IMR-90 (cell line): Measurements from ENCODE around the gene TAB2. TPM values are rescaled to one million over a fixed set of nuclear protein-coding genes. Genes with fewer than 3 reads are reported as not detected.

Experiments
- ATAC-seq: fragments of 200-7000 bp; cut with Tn5 transposase; 2 replicates; pipeline ENCODE4 v1.9.1; 2020; ENCODE audit warnings: low read depth, mild to moderate bottlenecking, moderate library complexity
- BruUV-seq: library from RNA; stranded (reverse); fragments of 400-500 nt; replicated peaks from 2 replicates; lab custom pipeline; 2021; lab: Mats Ljungman, UMichigan
- CTCF ChIA-PET: fragments of 300-600 bp; formaldehyde crosslinking; extraction: SDS; loops from one replicate; lab custom pipeline; 2021; ENCODE audit warnings: antibody characterized with exemption; lab: Yijun Ruan, JAX
- POLR2A ChIA-PET: fragments of 300-600 bp; sonication (Branson Sonifier 250); formaldehyde crosslinking; loops from one replicate; lab custom pipeline; 2022; ENCODE audit warnings: antibody characterized with exemption; ENCODE audit not compliant: unreplicated experiment; lab: Charles Lee
- DNase-seq: peaks from one replicate; pipeline ENCODE4 v3.0.0; 2013
- H2AFZ ChIP-seq: replicated peaks from 2 replicates; pipeline ENCODE3; 2013; ENCODE audit warnings: low read length, mild to moderate bottlenecking; ENCODE audit not compliant: poor library complexity
- H2AK5ac ChIP-seq: 2 replicates; pipeline ENCODE4 v1.6.1; 2013; ENCODE audit warnings: low read depth, low read length, inconsistent platforms
- H2AK9ac ChIP-seq: replicated peaks from 2 replicates; pipeline ENCODE3; 2013; ENCODE audit warnings: mild to moderate bottlenecking, low read depth, low read length, moderate library complexity; ENCODE audit not compliant: poor library complexity
- H2BK120ac ChIP-seq: 2 replicates; pipeline ENCODE4 v1.6.1; 2013; ENCODE audit warnings: low read depth, low read length, inconsistent platforms
- H2BK15ac ChIP-seq: 3 replicates; pipeline ENCODE4 v1.6.1; 2013; ENCODE audit warnings: low read depth, low read length, inconsistent platforms
- H2BK20ac ChIP-seq: 2 replicates; pipeline ENCODE4 v1.6.1; 2013; ENCODE audit warnings: low read depth, mild to moderate bottlenecking, inconsistent platforms, low read length, moderate library complexity
- H2BK5ac ChIP-seq: 2 replicates; pipeline ENCODE4 v1.6.1; 2013; ENCODE audit warnings: mild to moderate bottlenecking, low read depth, low read length, inconsistent platforms; ENCODE audit not compliant: poor library complexity, severe bottlenecking
- H3K14ac ChIP-seq: replicated peaks from 2 replicates; pipeline ENCODE4 v1.6.1; 2013; ENCODE audit warnings: low read depth, low read length, inconsistent platforms
- H3K18ac ChIP-seq: 2 replicates; pipeline ENCODE4 v1.6.1; 2013; ENCODE audit warnings: low read depth, low read length, control low read depth
- H3K23ac ChIP-seq: 2 replicates; pipeline ENCODE4 v1.6.1; 2013; ENCODE audit warnings: low read depth, low read length, inconsistent platforms
- H3K27ac ChIP-seq: 2 replicates; pipeline ENCODE4 v1.5.1; 2013; ENCODE audit warnings: mild to moderate bottlenecking, control low read depth, low read length; ENCODE audit not compliant: insufficient read depth
- H3K27me3 ChIP-seq: 2 replicates; pipeline ENCODE4 v1.6.1; 2013; ENCODE audit warnings: low read length; ENCODE audit not compliant: control insufficient read depth, insufficient read depth
- H3K36me3 ChIP-seq: 2 replicates; pipeline ENCODE4 v1.6.1; 2013; ENCODE audit warnings: low read length, mixed read lengths; ENCODE audit not compliant: control insufficient read depth, insufficient read depth
- H3K4ac ChIP-seq: 2 replicates; pipeline ENCODE4 v1.6.1; 2013; ENCODE audit warnings: low read depth, low read length, inconsistent platforms
- H3K4me1 ChIP-seq: 2 replicates; pipeline ENCODE4 v1.6.1; 2013; ENCODE audit warnings: low read length, mixed read lengths; ENCODE audit not compliant: control insufficient read depth, insufficient read depth
- H3K4me2 ChIP-seq: 2 replicates; pipeline ENCODE4 v1.6.1; 2013; ENCODE audit warnings: low read depth, mild to moderate bottlenecking, control low read depth, low read length, moderate library complexity
- H3K4me3 ChIP-seq: 2 replicates; pipeline ENCODE4 v1.5.1; 2013; ENCODE audit warnings: low read depth, mild to moderate bottlenecking, control low read depth, low read length, moderate library complexity; ENCODE audit not compliant: insufficient read depth
- H3K56ac ChIP-seq: 2 replicates; pipeline ENCODE4 v1.6.1; 2013; ENCODE audit warnings: low read length, inconsistent platforms; ENCODE audit not compliant: insufficient read depth; ENCODE audit errors: extremely low read depth
- H3K79me1 ChIP-seq, 2 experiments: 2 replicates each; pipeline ENCODE4 v1.6.1; 2013; ENCODE audit warnings: low read length in 2 of 2, inconsistent platforms in 1 of 2, low read depth in 1 of 2
- H3K9ac ChIP-seq: 2 replicates; pipeline ENCODE4 v1.6.1; 2013; ENCODE audit warnings: low read depth, low read length, control low read depth
- H3K9me1 ChIP-seq: 2 replicates; pipeline ENCODE4 v1.6.1; 2013; ENCODE audit warnings: low read length, inconsistent platforms; ENCODE audit not compliant: insufficient read depth
- H3K9me3 ChIP-seq: 2 replicates; pipeline ENCODE4 v1.6.1; 2013; ENCODE audit warnings: low read length; ENCODE audit not compliant: control insufficient read depth, insufficient read depth
- H4K20me1 ChIP-seq: 2 replicates; pipeline ENCODE4 v1.6.1; 2013; ENCODE audit warnings: low read length, inconsistent platforms; ENCODE audit not compliant: insufficient read depth
- H4K5ac ChIP-seq: 2 replicates; pipeline ENCODE4 v1.6.1; 2013; ENCODE audit warnings: mild to moderate bottlenecking, low read depth, low read length, control low read depth
- H4K8ac ChIP-seq, 2 experiments: 2 replicates each; pipeline ENCODE4 v1.6.1; 2013; ENCODE audit warnings: low read depth in 2 of 2, low read length in 2 of 2, control low read depth in 1 of 2, inconsistent platforms in 1 of 2
- H4K91ac ChIP-seq: 2 replicates; pipeline ENCODE4 v1.6.1; 2013; ENCODE audit warnings: low read depth, low read length, inconsistent platforms; ENCODE audit not compliant: insufficient read depth
- BHLHE40 ChIP-seq: fragments of 150-350 bp; IDR thresholded peaks from 2 replicates; pipeline ENCODE4 v1.6.1; 2016; ENCODE audit warnings: mild to moderate bottlenecking, low read depth, low read length
- CEBPB ChIP-seq: IDR thresholded peaks from 2 replicates; pipeline ENCODE4 v1.6.1; 2012; ENCODE audit warnings: low read depth, low read length, improper control_type of control experiment
- CHD1 ChIP-seq: IDR thresholded peaks from 2 replicates; pipeline ENCODE4 v1.6.1; 2012; ENCODE audit warnings: low read depth, low read length, improper control_type of control experiment
- CTCF ChIP-seq: conservative IDR thresholded peaks from 2 replicates; pipeline ENCODE4 v1.5.1; 2012; ENCODE audit warnings: mild to moderate bottlenecking, low read depth, low read length, improper control_type of control experiment
- ELK1 ChIP-seq: fragments of 150-350 bp; IDR thresholded peaks from 2 replicates; pipeline ENCODE4 v1.6.1; 2016; ENCODE audit warnings: low read depth, mild to moderate bottlenecking, low read length, moderate library complexity, borderline replicate concordance
- FOS ChIP-seq: fragments of 150-350 bp; IDR thresholded peaks from 2 replicates; pipeline ENCODE4 v1.6.1; 2016; ENCODE audit warnings: low read depth, low read length
- MAFK ChIP-seq: IDR thresholded peaks from 2 replicates; pipeline ENCODE4 v1.6.1; 2012; ENCODE audit warnings: low read depth, low read length, improper control_type of control experiment
- MAZ ChIP-seq: IDR thresholded peaks from 2 replicates; pipeline ENCODE4 v1.6.1; 2012; ENCODE audit warnings: low read depth, mild to moderate bottlenecking, low read length, improper control_type of control experiment, moderate library complexity, borderline replicate concordance
- MXI1 ChIP-seq: IDR thresholded peaks from 2 replicates; pipeline ENCODE4 v1.6.1; 2012; ENCODE audit warnings: low read depth, mild to moderate bottlenecking, low read length, moderate library complexity, borderline replicate concordance
- NFE2L2 ChIP-seq: fragments of 150-350 bp; IDR thresholded peaks from 2 replicates; pipeline ENCODE4 v1.6.1; 2016; ENCODE audit warnings: low read depth, mild to moderate bottlenecking, low read length
- POLR2A ChIP-seq: IDR thresholded peaks from 2 replicates; pipeline ENCODE4 v1.6.1; 2012; ENCODE audit warnings: mild to moderate bottlenecking, low read depth, low read length
- RAD21 ChIP-seq: IDR thresholded peaks from 2 replicates; pipeline ENCODE4 v1.6.1; 2012; ENCODE audit warnings: low read length, improper control_type of control experiment
- RCOR1 ChIP-seq: IDR thresholded peaks from 2 replicates; pipeline ENCODE4 v1.6.1; 2012; ENCODE audit warnings: mild to moderate bottlenecking, low read length, improper control_type of control experiment; ENCODE audit not compliant: insufficient replicate concordance
- RFX5 ChIP-seq: IDR thresholded peaks from 2 replicates; pipeline ENCODE4 v1.8.0; 2012; ENCODE audit warnings: low read depth, mild to moderate bottlenecking, low read length, moderate library complexity
- SMC3 ChIP-seq: fragments of 150-350 bp; IDR thresholded peaks from 2 replicates; pipeline ENCODE4 v1.6.1; 2016; ENCODE audit warnings: low read depth, mild to moderate bottlenecking, antibody characterized with exemption, low read length, moderate library complexity
- USF2 ChIP-seq: fragments of 150-350 bp; IDR thresholded peaks from 2 replicates; pipeline ENCODE4 v1.6.1; 2017; ENCODE audit warnings: mild to moderate bottlenecking, antibody characterized with exemption, low read length, low read depth
- WGBS, 2 experiments: methylation state at CpG; one replicate each; pipeline versions ENCODE4 v1.1.5 to v1.1.7; 2013; ENCODE audit warnings: missing lambda C conversion rate in 2 of 2; ENCODE audit not compliant: insufficient read length in 1 of 2; ENCODE audit errors: extremely low coverage in 2 of 2; 5-methylcytosine and 5-hydroxymethylcytosine counted together
- dilution Hi-C: fragments of 300-500 bp; cut with HindIII; formaldehyde crosslinking; loops from one replicate; pipeline ENCODE4 v1.14.3; 2018; ENCODE audit warnings: low sequenced_read_pairs; ENCODE audit not compliant: unreplicated experiment
- in situ Hi-C: fragments of 300-500 bp; cut with MboI; formaldehyde crosslinking; loops from 3 replicates; pipeline ENCODE4 v1.14.3; 2019; ENCODE audit warnings: low sequenced_read_pairs, inconsistent platforms, mixed read lengths
- intact Hi-C: fragments of 100-400 bp; cut with micrococcal nuclease; formaldehyde crosslinking; loops from 2 replicates; pipeline ENCODE4 v1.10.0; 2022
- polyA plus RNA-seq, 3 experiments: library from polyadenylated mRNA; depleted of rRNA; stranded (reverse); fragments of >200 nt; gene quantifications; 2 replicates each; pipeline ENCODE4 v1.2.3, GENCODE V29; 2012; ENCODE audit warnings: low replicate concordance in 1 of 3
- total RNA-seq: library from RNA; depleted of rRNA; stranded (reverse); fragments of >200 nt; gene quantifications from 2 replicates; pipeline ENCODE4 v1.2.3, GENCODE V29; 2012

Gene TAB2
- total and polyA plus RNA-seq, 2 of the 4 experiments (the other 2 are of a cell fraction): 20.8 to 25.3 TPM

- Histone ChIP-seq H3K4me2 (no peak overlapping the region), H3K4me3 (no peak overlapping the region), H3K9ac (no peak overlapping the region), H2BK15ac (no peak overlapping the region), H3K56ac (no peak overlapping the region), H3K36me3 (no peaks in the 10 kb centered on the region), H2BK5ac (no peak overlapping the region), H2BK20ac (no peak overlapping the region), H3K4ac (no peak overlapping the region), H3K27ac (no peak overlapping the region), H3K79me1 (no peaks in the 10 kb centered on the region), H4K91ac (no peak overlapping the region), H2AK9ac (no peak overlapping the region), H3K18ac (no peak overlapping the region), H2AFZ (no peak overlapping the region), H3K27me3 (no peaks in the 10 kb centered on the region; the same call in none of the 2 replicates), H2BK120ac (no peak overlapping the region), H4K5ac (no peak overlapping the region), H2AK5ac (no peak overlapping the region), H3K23ac (no peak overlapping the region), H4K20me1 (no peaks in the 10 kb centered on the region), H3K14ac (no peak overlapping the region), H3K9me3 (no peaks in the 10 kb centered on the region), H3K9me1 (no peaks in the 10 kb centered on the region), H4K8ac (no peak overlapping the region), H3K4me1 (0 out of 2 replicates have a peak, but pooled peaks cover 2% of the 10 kb centered on the region)
- no CpG with 5 or more reads among the region's 1 CpG for WGBS, 2 experiments
- CTCF ChIA-PET: interaction anchor here (0.6 to 0.9 kb wide), 2 partner anchors 330 to 406 kb away, joined by 3 read pairs; no protein-coding TSS in a partner anchor
- ATAC-seq (no peak), DNase-seq (no peak)
- dilution Hi-C loops (no loop called here), in situ Hi-C loops (no loop called here), intact Hi-C loops (loop anchor here (5.0 to 10.0 kb wide), 2 partner anchors 117 to 859 kb away; partner anchors contain the start of gene TAB2)
- no peak for TF ChIP-seq BHLHE40
- TF ChIP-seq RAD21: no peak
- no peak for TF ChIP-seq SMC3
- TF ChIP-seq CEBPB: no peak
- no peak for TF ChIP-seq RCOR1
- no peak for TF ChIP-seq MXI1
- TF ChIP-seq CTCF: no peak
- TF ChIP-seq ELK1: no peak
- TF ChIP-seq MAZ: no peak
- no peak for TF ChIP-seq POLR2A
- no peak for TF ChIP-seq MAFK
- TF ChIP-seq CHD1: no peak
- TF ChIP-seq RFX5: no peak
- TF ChIP-seq NFE2L2: no peak
- TF ChIP-seq FOS: no peak
- no peak for TF ChIP-seq USF2
- POLR2A ChIA-PET: no interaction called here
- no TSS peak for BruUV-seq
These were observed 116.4 kb downstream of the TAB2 start for GRCh38 chr6:149433881-149434280.
